Cerebellar nuclear complex (tissue), 1 donor: ENCODE measurements around the gene ABCC11.
A peak's percentile ranks its signal among the peaks of the same experiment; 100 is the strongest.

Source experiments
- DNase-seq, 2 experiments: peaks; one replicate each; lab custom pipeline; 2025; lab: John Stamatoyannopoulos, UW

ABCC11 gene

DNA sequence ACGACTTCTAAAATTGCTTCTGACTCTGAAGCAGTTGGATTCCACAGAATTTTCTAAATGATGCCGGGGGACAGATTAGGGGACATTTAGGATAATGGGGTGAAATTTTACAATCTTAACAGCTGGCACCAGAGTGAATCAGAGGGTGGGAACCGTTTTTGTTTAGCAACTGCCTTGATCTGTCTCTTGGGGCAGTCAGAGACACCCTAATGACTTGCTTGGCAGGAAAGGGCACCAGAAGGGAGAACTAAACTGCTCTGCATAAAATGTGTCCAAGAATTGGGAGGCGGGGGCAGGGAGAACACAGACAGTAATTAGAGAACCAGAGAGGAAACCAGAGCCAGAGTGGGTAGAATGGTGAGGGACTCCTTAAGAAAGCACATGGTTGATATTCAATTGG, 85.4 kb downstream of the ABCC11 start:
- no peak for DNase-seq

- DNase-seq, result no peak
Measured at GRCh38 chr16:48160575-48160974, 86.8 kb downstream of the ABCC11 start.

GRCh38 chr16:48158296-48158695, 89.0 kb downstream of the ABCC11 start:
- DNase-seq, result no peak

GRCh38 chr16:48157794-48158193, 89.5 kb downstream of the ABCC11 start:
- DNase-seq, result no peak

DNA sequence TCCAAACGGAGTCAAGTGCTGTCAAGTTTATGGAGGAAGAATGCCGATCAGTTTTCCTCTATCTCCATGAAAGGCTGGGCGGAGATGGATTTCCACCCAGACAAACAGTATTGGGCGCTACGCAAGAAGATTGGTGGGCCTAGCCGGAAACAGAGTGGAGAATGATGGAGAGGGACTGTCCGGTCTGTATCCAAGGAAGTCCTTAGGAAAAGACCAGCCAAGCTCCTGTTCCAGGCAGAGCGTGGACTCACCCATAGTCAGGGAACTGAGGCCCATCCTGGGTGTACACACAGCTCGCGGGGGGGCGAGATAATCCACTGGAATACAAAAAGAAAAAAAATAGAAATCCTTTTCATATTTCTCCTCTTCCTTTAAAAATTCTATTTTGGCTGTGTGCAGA, 90.0 kb downstream of the ABCC11 start:
- DNase-seq, result no peak

- DNase-seq, result peak in 1 of 2 experiments; percentile 76
Measured at GRCh38 chr16:48156790-48157209, 90.5 kb downstream of the ABCC11 start.

DNA sequence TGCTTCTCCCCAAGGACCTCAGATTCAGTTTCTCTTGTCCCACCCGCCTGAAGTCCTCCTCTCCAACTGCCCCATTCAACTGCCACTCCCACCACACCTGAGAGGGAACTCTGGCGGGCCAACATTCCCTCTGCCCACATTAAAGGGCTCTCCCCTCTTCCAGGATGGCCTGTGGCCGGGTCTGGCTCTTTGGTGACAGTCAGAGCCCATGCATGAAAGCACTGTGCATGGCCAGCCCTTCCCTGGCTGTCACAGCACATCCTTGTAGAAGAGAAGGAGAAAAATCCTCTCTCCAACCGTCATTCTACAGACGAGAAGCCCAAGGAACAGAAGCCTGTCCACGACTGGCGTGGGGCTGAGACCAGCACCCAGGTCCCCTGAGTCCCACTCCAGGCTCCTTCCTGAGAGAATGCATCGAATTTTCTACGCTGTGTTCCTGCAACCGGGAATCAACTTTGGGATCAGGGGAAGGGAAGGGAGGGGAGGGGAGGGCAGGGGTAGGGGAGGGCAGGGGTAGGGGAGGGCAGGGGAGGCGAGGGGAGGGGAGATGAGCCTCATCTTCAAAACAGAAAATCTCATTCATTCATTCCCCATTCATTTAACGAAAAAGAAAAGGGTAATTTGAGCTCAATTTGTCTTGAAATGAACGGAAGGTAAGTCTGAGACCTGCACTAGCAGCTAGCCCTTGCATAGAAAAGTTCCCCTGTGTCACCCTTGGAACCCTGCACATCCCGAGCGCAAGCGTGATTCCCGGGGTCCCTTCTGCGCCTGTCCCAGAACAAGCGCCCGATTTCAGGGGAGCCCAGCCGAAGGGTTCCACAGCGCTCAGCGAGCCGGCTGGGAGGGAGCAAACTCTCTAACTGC, 91.2 kb downstream of the ABCC11 start, which contains the start of gene ABCC12:
ABCC12 (minus strand) TSS at position 68 of the 864 bp plus-strand sequence. CDS start 9,569 bp downstream, outside the sequence.
- DNase-seq, result no peak

- DNase-seq, result peak; percentile 56 to 96
Measured at GRCh38 chr16:48153774-48154173, 93.6 kb downstream of the ABCC11 start.

- no peak for DNase-seq
Measured at GRCh38 chr16:48152226-48152625, 95.1 kb downstream of the ABCC11 start.

DNA sequence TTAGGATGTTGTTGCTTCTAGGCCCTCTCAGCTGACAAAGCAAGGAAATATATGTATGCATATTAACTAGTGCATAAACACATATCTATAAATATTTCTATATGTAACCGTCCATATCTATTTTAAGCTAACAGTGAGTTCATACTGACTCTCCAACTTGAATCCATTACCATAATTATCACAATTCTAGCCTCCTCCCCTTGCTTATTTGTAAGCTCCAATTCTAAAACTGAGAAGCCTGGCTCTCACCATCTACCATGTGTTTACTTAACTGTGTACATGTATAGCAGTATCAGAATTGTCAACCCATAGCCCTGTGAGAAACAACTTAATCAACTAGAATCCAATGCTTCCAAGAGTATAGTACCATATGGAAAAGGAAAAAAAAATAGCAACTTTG, 96.6 kb downstream of the ABCC11 start:
- no peak for DNase-seq

- DNase-seq, result no peak
Measured at GRCh38 chr16:48146710-48147109, 100.6 kb downstream of the ABCC11 start.

- no peak for DNase-seq
Measured at GRCh38 chr16:48146131-48146530, 101.2 kb downstream of the ABCC11 start.

DNA sequence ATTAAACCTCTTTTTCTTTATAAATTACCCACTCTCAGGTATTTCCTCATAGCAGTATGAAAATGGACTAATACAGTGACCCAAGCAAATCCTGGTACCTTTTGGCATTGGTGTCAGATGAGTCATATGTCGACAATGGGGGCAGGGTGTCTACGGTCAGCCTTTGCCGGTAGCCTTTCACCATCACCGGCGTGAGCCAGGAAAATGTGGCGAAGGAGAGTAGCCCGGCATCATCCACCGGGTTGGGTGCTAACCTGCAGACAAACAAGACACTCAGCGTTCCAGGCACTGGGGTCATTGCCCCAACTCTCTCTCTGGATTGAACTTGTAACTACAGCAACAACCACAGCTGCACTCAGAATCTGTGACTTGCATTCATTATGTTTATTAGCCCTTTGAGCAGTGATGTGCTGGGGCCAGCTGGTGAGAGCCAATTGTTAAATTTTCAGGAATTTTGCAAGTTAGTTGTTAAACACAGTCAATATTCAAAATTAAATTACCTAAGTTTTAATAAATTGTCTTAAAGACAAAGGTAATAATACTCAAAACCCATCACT, 103.4 kb downstream of the ABCC11 start:
- DNase-seq, result no peak

- no peak for DNase-seq
Measured at GRCh38 chr16:48140821-48141220, 106.5 kb downstream of the ABCC11 start.

- DNase-seq, result no peak
Measured at GRCh38 chr16:48139517-48139916, 107.8 kb downstream of the ABCC11 start.

- DNase-seq, result no peak
Measured at GRCh38 chr16:48138543-48138942, 108.8 kb downstream of the ABCC11 start.

- peak in 1 of 2 experiments; percentile 44 for DNase-seq
Measured at GRCh38 chr16:48137822-48138221, 109.5 kb downstream of the ABCC11 start.

DNA sequence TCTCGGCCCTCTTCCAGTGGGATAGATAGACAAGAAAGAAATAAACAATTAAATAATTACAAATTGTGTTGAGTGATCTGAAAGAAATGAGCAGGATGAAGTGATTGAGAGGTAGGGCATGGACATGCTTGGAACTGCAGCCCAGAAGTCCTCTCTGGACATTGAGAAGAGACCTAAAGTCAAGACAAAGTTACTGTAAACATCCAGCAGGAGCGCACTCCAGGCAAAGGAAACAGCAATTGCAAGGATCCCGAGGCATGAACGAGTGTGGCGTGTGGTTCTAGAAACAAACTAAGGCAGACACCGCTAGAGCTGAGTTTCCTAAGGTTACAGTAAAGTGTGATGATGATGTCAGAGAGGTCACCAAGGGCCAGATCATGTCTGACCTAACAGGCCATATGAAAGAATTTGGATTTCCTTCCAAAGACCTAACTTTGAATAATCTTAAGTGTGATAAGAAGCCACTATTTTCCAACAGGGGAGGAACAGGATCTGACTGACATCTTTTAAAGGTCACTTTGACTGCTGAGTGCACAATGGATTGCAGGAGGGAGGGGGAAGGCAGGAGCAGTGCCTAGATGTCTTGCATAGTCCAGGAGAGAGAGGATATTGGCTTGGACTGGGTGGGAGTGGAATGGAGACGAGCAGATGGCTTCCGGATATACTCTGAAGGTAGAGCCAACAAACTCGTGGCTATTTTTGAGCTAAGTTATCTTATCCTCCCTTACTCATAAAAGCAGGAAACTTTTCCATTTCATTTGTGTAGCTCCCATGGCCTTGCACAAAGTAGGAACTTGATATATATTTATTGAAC, 110.6 kb downstream of the ABCC11 start:
- peak; percentile 75 to 89 for DNase-seq

DNA sequence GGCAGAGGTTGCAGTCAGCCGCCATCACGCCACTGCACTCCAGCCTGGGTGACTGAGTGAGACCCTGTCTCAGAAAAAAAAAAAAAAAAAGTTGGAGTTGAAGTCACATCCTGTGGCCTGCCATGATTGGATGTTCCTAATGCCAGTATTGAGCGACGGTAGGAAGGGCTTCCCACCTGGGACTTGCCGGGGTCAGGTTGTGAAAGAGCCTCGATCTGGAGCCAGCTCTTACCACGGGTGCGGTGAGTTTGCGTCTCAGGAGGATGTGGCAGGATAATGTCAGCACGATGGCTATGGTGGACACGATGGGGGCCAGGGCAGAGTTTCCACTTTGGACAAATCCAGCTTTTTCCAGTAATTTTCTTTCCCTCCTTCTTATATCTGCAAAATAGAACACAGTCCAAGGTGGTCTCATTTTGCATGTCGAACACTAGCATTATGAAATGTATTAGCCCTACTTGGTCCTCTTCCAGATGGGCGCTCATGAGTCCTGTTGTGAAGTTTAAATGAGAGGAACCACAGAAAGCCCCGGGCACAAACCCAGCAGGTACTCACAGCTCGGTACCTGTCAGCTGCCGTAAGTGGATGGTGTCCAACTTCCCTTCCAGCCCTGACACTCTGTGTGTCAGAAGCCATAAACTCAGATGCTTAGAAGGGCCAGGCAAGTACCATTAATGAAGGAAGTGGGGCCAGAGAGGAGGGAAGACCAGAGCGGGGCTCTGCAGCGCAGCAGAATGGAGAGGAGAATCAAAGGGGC, 113.7 kb downstream of the ABCC11 start:
- peak in 1 of 2 experiments; percentile 50 for DNase-seq

DNA sequence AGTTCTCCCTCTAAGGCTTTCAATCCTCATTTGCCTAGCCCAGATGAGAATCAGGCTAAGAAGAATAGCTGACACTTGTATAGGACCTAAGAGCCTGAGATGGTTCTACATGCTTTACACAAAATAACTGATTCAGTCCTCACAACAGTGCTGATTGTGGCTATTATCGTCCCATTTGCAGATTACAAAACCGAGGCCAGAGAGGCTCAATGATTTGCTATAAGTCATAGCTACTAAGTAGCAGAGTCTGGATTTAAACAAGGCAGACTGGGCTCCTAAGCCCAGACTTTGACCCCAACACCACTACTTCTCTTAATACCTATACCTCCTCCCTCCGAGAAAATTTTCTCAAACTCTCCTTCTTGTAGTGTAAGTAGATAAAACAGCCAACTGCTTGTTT, 114.6 kb downstream of the ABCC11 start:
- DNase-seq, result no peak

DNA sequence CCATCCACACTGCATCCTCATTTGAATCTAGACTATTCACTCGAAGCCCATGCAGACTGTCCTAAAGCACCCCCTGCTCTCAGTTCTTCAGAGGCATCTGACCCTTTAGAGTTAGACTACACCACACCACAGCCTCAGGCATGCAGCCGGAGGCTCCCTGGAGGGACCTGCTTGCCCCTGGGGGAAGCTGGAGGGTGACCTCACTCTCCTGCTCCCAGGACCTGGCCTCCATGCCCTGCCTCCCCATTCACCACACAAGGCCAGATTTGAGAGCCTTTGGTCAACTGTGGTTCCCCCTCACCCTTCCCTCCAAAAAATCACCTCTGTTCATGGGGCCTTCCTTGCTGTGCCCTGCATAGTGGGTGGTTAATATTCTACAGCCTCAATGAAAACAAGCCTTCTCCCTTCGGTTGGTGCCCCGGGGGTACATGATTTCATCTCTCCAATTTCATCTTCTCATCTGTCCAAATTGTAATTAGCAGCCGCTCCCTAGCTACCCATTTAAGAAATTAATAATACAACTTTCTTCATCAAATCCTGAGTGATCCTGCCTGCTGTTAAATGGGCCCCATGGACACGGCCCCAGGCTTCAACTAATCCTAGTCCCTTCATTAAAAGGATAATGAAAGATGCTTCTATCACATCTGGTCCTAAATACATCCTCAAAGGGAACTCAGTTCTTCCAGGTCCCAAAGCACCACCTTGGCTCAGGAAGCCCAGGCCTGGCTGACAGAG, 116.0 kb downstream of the ABCC11 start:
- no peak for DNase-seq
